K562 (cell line): ENCODE data around the gene CERS1. TPM values are rescaled to one million over a fixed set of nuclear protein-coding genes. Genes with fewer than 3 reads are reported as not detected.

Experiments used
- CAMTA2 ChIP-seq: fragments of 250-450 bp; sonication (Bioruptor Pico); conservative IDR thresholded peaks from 2 replicates; pipeline ENCODE4 v1.5.1; 2022
- CCNT2 ChIP-seq: IDR thresholded peaks from 2 replicates; pipeline ENCODE4 v1.6.1; 2011; ENCODE audit warnings: borderline replicate concordance, low read depth, mild to moderate bottlenecking, moderate library complexity, mixed read lengths, low read length; ENCODE audit not compliant: insufficient read length; ENCODE audit errors: extremely low read depth
- CXXC5 ChIP-seq: fragments of 250-450 bp; sonication (Bioruptor Pico); IDR thresholded peaks from 2 replicates; pipeline ENCODE4 v1.8.0; 2022; ENCODE audit warnings: inconsistent platforms, mild to moderate bottlenecking, moderate library complexity
- EGR1 ChIP-seq: fragments of 450-650 bp; conservative IDR thresholded peaks from 2 replicates; pipeline ENCODE4 v1.6.1; 2017; ENCODE audit warnings: mild to moderate bottlenecking
- FOXJ2 ChIP-seq: fragments of 200-800 bp; sonication (Bioruptor generic); IDR thresholded peaks from 2 replicates; pipeline ENCODE4 v1.6.1; 2016; ENCODE audit warnings: missing genetic modification characterization, missing compliant biosample characterization
- GTF2A2 ChIP-seq: IDR thresholded peaks from 2 replicates; pipeline ENCODE4 v1.6.1; 2016; ENCODE audit warnings: mild to moderate bottlenecking, missing genetic modification characterization, missing compliant biosample characterization
- HMGXB4 ChIP-seq: sonication (generic); formaldehyde crosslinking; IDR thresholded peaks from 2 replicates; pipeline ENCODE4 v1.8.1; 2023; ENCODE audit warnings: mild to moderate bottlenecking, missing genetic modification reagents
- IFI16 ChIP-seq: fragments of 250-450 bp; sonication (Bioruptor Pico); IDR thresholded peaks from 2 replicates; pipeline ENCODE4 v2.1.2; 2022; ENCODE audit warnings: mild to moderate bottlenecking, inconsistent platforms
- IRF2 ChIP-seq: sonication (generic); formaldehyde crosslinking; IDR thresholded peaks from 2 replicates; pipeline ENCODE4 v1.8.1; 2022; ENCODE audit warnings: mild to moderate bottlenecking, missing genetic modification reagents
- MAX ChIP-seq: sonication (generic); formaldehyde crosslinking; IDR thresholded peaks from 2 replicates; pipeline ENCODE4 v1.9.0; 2022; ENCODE audit warnings: mild to moderate bottlenecking, missing genetic modification reagents
- TCF3 ChIP-seq: sonication (generic); formaldehyde crosslinking; IDR thresholded peaks from 2 replicates; pipeline ENCODE4 v1.4.0; 2020; ENCODE audit warnings: mild to moderate bottlenecking, missing genetic modification reagents
- XRCC5 ChIP-seq: fragments of 200-400 bp; formaldehyde crosslinking; IDR thresholded peaks from 2 replicates; pipeline ENCODE4 v1.6.1; 2017; ENCODE audit warnings: low read depth, mild to moderate bottlenecking, low read length
- ZBED1 ChIP-seq: IDR thresholded peaks from 2 replicates; pipeline ENCODE4 v1.6.1; 2014
- ZBTB7A ChIP-seq: IDR thresholded peaks from 2 replicates; pipeline ENCODE4 v1.6.1; 2011; ENCODE audit warnings: low read depth, mild to moderate bottlenecking, low read length, moderate library complexity, borderline replicate concordance; ENCODE audit not compliant: control insufficient read depth
- ZNF24 ChIP-seq: fragments of 450-650 bp; IDR thresholded peaks from 2 replicates; pipeline ENCODE4 v1.6.1; 2016
- ZNF639 ChIP-seq, 2 experiments: fragments of 200-800 bp in 1 of 2; sonication (Bioruptor generic) in 1 of 2; sonication (generic) in 1 of 2; formaldehyde crosslinking in 1 of 2; IDR thresholded peaks in 1 of 2; conservative IDR thresholded peaks in 1 of 2; 2 replicates each; pipeline versions ENCODE4 v1.5.0 to v1.6.1; 2016 to 2020; ENCODE audit warnings: missing compliant biosample characterization in 1 of 2, missing genetic modification characterization in 1 of 2, missing genetic modification reagents in 1 of 2
- polyA plus RNA-seq, 8 experiments: library from polyadenylated mRNA; depleted of rRNA in 4 of 8; stranded (reverse) in 5 of 8; unstranded in 3 of 8; fragments of >200 nt; fragmentation: Nextera tagmentation in 2 of 8; fragmentation: Illumina TruSeq in 1 of 8; extraction: Ambion mirVana in 2 of 8; extraction: Trizol in 1 of 8; gene quantifications; 2 replicates each; pipeline versions ENCODE4 v1.2.1 to v1.2.3, GENCODE V29; 2011 to 2014; ENCODE audit warnings: inconsistent platforms in 1 of 8, missing spikeins in 1 of 8
- total RNA-seq, 7 experiments: library from RNA; depleted of rRNA in 6 of 7; stranded (reverse); fragments of >200 nt in 6 of 7; fragmentation: Illumina TruSeq in 2 of 7; extraction: Trizol in 2 of 7; gene quantifications; 2 replicates each; pipeline versions ENCODE4 v1.2.1 to v1.2.3, GENCODE V29; 2011 to 2021; ENCODE audit warnings: low replicate concordance in 1 of 7

CERS1 gene
- total and polyA plus RNA-seq, 9 of the 15 experiments (the other 6 are each of a cell fraction or from before 2014, with no cell fraction given): 0.33 to 1.5 (median 0.86) TPM; not detected in 2

- TF ChIP-seq ZBTB7A: peak; percentile 91
- TF ChIP-seq MAX (CRISPR knock-in tag): peak; percentile 87
- 0 out of 2 replicates have a peak, but pooled peaks have one; percentile 26 for TF ChIP-seq EGR1
- peak; percentile 60 for TF ChIP-seq CCNT2
- no peak for TF ChIP-seq FOXJ2 (tag)
- TF ChIP-seq GTF2A2: no peak
- 0 out of 4 replicates have a peak, but pooled peaks of 1 of the 2 experiments have one; percentile 43 for TF ChIP-seq ZNF639 (CRISPR knock-in tag; conservative IDR thresholded peaks at IDR 0.05 in 1 of 2, IDR thresholded peaks at IDR 0.05 in 1 of 2)
- no peak for TF ChIP-seq HMGXB4
- peak; percentile 62 for TF ChIP-seq CXXC5 (CRISPR knock-in tag)
- no peak for TF ChIP-seq CAMTA2 (CRISPR knock-in tag)
- TF ChIP-seq IFI16 (CRISPR knock-in tag): no peak
- TF ChIP-seq ZBED1: no peak
- TF ChIP-seq ZNF24: 0 out of 2 replicates have a peak, but pooled peaks have one; percentile 31
- TF ChIP-seq IRF2 (CRISPR knock-in tag): no peak
- TF ChIP-seq XRCC5: peak; percentile 82; the same call in 1 of the 2 replicates
- no peak for TF ChIP-seq TCF3 (CRISPR knock-in tag)
Measured at GRCh38 chr19:18865973-18866799, 29.8 kb downstream of the CERS1 start (continued).
